ENCODE results near the gene COX6B2. TPM values are rescaled to one million over a fixed set of nuclear protein-coding genes. Genes with fewer than 3 reads are reported as not detected.
A peak's percentile ranks its signal among the peaks of the same experiment; 100 is the strongest.

The COX6B2 gene
- total and polyA plus RNA-seq, 4 donors: 0.69 to 4.8 (median 3.3) TPM

- Histone ChIP-seq H3K36me3 (ENCODE audit: control insufficient read depth, insufficient read depth, low read length) (peaks cover 66% of the 10 kb centered on the region), H3K27ac (ENCODE audit: low read depth, low read length) (no peak overlapping the region)
- 63% methylated on average over 4 of the region's 7 CpGs for WGBS (ENCODE audit: insufficient coverage)
Observed at GRCh38 chr19:55390461-55390880, 36.0 kb upstream of the COX6B2 start.

GRCh38 chr19:55389386-55390317 lies 35.1 kb upstream of the COX6B2 start:
- 87% methylated on average over 19 of the region's 21 CpGs for WGBS (ENCODE audit: insufficient coverage)
- Histone ChIP-seq H3K27me3 (ENCODE audit: control insufficient read depth, insufficient read depth, low read length) (no peaks in the 10 kb centered on the region), H3K9me3 (ENCODE audit: control insufficient read depth, insufficient read depth, low read length) (no peaks in the 10 kb centered on the region), H3K4me1 (ENCODE audit: control insufficient read depth, insufficient read depth, low read length) (peaks cover 50% of the 10 kb centered on the region), H3K4me3 (ENCODE audit: low read depth, low read length) (no peak overlapping the region), H3K27ac (ENCODE audit: low read depth, low read length) (no peak overlapping the region), H3K36me3 (ENCODE audit: control insufficient read depth, insufficient read depth, low read length) (peaks cover 66% of the 10 kb centered on the region)
- DNase-seq (ENCODE audit: low read depth in 4 of 6, low spot score in 6 of 6): no peak

More at GRCh38 chr19:55390461-55390880, 36.0 kb upstream of the COX6B2 start:
- DNase-seq (ENCODE audit: low read depth in 4 of 6, low spot score in 6 of 6): no peak
- Histone ChIP-seq H3K4me3 (ENCODE audit: low read depth, low read length) (no peak overlapping the region), H3K27me3 (ENCODE audit: control insufficient read depth, insufficient read depth, low read length) (no peaks in the 10 kb centered on the region), H3K4me1 (ENCODE audit: control insufficient read depth, insufficient read depth, low read length) (peaks cover 43% of the 10 kb centered on the region), H3K9me3 (ENCODE audit: control insufficient read depth, insufficient read depth, low read length) (no peaks in the 10 kb centered on the region)

GRCh38 chr19:55387736-55388497 lies 33.4 kb upstream of the COX6B2 start:
- Histone ChIP-seq H3K4me1 (ENCODE audit: control insufficient read depth, insufficient read depth, low read length) (peaks cover 61% of the 10 kb centered on the region), H3K36me3 (ENCODE audit: control insufficient read depth, insufficient read depth, low read length) (peaks cover 63% of the 10 kb centered on the region), H3K4me3 (ENCODE audit: low read depth, low read length) (no peak overlapping the region), H3K27me3 (ENCODE audit: control insufficient read depth, insufficient read depth, low read length) (no peaks in the 10 kb centered on the region), H3K9me3 (ENCODE audit: control insufficient read depth, insufficient read depth, low read length) (no peaks in the 10 kb centered on the region), H3K27ac (ENCODE audit: low read depth, low read length) (no peak overlapping the region)
- 88% methylated on average over 14 of the region's 24 CpGs for WGBS (ENCODE audit: insufficient coverage)
- no peak for DNase-seq (ENCODE audit: low read depth in 4 of 6, low spot score in 6 of 6)

- Histone ChIP-seq H3K9me3 (ENCODE audit: control insufficient read depth, insufficient read depth, low read length) (no peaks in the 10 kb centered on the region), H3K36me3 (ENCODE audit: control insufficient read depth, insufficient read depth, low read length) (peaks cover 50% of the 10 kb centered on the region), H3K27me3 (ENCODE audit: control insufficient read depth, insufficient read depth, low read length) (no peaks in the 10 kb centered on the region), H3K4me3 (ENCODE audit: low read depth, low read length) (peak overlapping the region; percentile 96), H3K4me1 (ENCODE audit: control insufficient read depth, insufficient read depth, low read length) (peaks cover 64% of the 10 kb centered on the region), H3K27ac (ENCODE audit: low read depth, low read length) (peak overlapping the region; percentile 94)
- WGBS (ENCODE audit: insufficient coverage): 5% methylated on average over 33 of the region's 33 CpGs
- no peak for DNase-seq (ENCODE audit: low read depth in 4 of 6, low spot score in 6 of 6)
Observed at GRCh38 chr19:55386493-55386971, 32.0 kb upstream of the COX6B2 start.

GRCh38 chr19:55385724-55386492 lies 31.4 kb upstream of the COX6B2 start, which contains the start of gene RPL28:
Gene RPL28, plus strand, starts transcription at chr19:55385932. Its CDS starts 426 bp downstream, at chr19:55386358.
- Histone ChIP-seq H3K27ac (ENCODE audit: low read depth, low read length) (peak within 1 kb of the TSS; percentile 94), H3K9me3 (ENCODE audit: control insufficient read depth, insufficient read depth, low read length) (no peaks in the 10 kb centered on the region), H3K36me3 (ENCODE audit: control insufficient read depth, insufficient read depth, low read length) (peaks cover 44% of the 10 kb centered on the region), H3K4me1 (ENCODE audit: control insufficient read depth, insufficient read depth, low read length) (peaks cover 59% of the 10 kb centered on the region), H3K27me3 (ENCODE audit: control insufficient read depth, insufficient read depth, low read length) (no peaks in the 10 kb centered on the region), H3K4me3 (ENCODE audit: low read depth, low read length) (peak within 1 kb of the TSS; percentile 96)
- DNase-seq (ENCODE audit: low read depth in 4 of 6, low spot score in 6 of 6): peak; percentile 99 to 100 (median 100)
- 0% methylated on average over 68 of the region's 68 CpGs for WGBS (ENCODE audit: insufficient coverage)

GRCh38 chr19:55384920-55385723 lies 30.6 kb upstream of the COX6B2 start:
- peaks cover 59% of the 10 kb centered on the region for H3K4me1 ChIP-seq (ENCODE audit: control insufficient read depth, insufficient read depth, low read length)
- 4% methylated on average over 27 of the region's 34 CpGs for WGBS (ENCODE audit: insufficient coverage)

GRCh38 chr19:55384131-55384919 lies 29.8 kb upstream of the COX6B2 start, which contains the start of gene TMEM238:
Gene TMEM238, minus strand, starts transcription at chr19:55384292. Its CDS starts 33 bp downstream, at chr19:55384259.
- Histone ChIP-seq H3K4me3 (ENCODE audit: low read depth, low read length) (peak within 1 kb of the TSS; percentile 96), H3K4me1 (ENCODE audit: control insufficient read depth, insufficient read depth, low read length) (peaks cover 51% of the 10 kb centered on the region), H3K27me3 (ENCODE audit: control insufficient read depth, insufficient read depth, low read length) (no peaks in the 10 kb centered on the region), H3K36me3 (ENCODE audit: control insufficient read depth, insufficient read depth, low read length) (peaks cover 30% of the 10 kb centered on the region), H3K9me3 (ENCODE audit: control insufficient read depth, insufficient read depth, low read length) (no peaks in the 10 kb centered on the region), H3K27ac (ENCODE audit: low read depth, low read length) (peak within 1 kb of the TSS; percentile 94)
- WGBS (ENCODE audit: insufficient coverage): 18% methylated on average over 71 of the region's 72 CpGs
- DNase-seq (ENCODE audit: low read depth in 4 of 6, low spot score in 6 of 6): peak in 2 of 6 donors; percentile 43 to 47

More at GRCh38 chr19:55384920-55385723, 30.6 kb upstream of the COX6B2 start:
- Histone ChIP-seq H3K9me3 (ENCODE audit: control insufficient read depth, insufficient read depth, low read length) (no peaks in the 10 kb centered on the region), H3K27me3 (ENCODE audit: control insufficient read depth, insufficient read depth, low read length) (no peaks in the 10 kb centered on the region), H3K27ac (ENCODE audit: low read depth, low read length) (peak overlapping the region; percentile 94), H3K36me3 (ENCODE audit: control insufficient read depth, insufficient read depth, low read length) (peaks cover 38% of the 10 kb centered on the region), H3K4me3 (ENCODE audit: low read depth, low read length) (peak overlapping the region; percentile 96)
- DNase-seq (ENCODE audit: low read depth in 4 of 6, low spot score in 6 of 6): peak; percentile 97 to 99 (median 98)
